Fibroblast of the conjunctiva (primary cell): ENCODE data around the gene KISS1.
A peak's percentile ranks its signal among the peaks of the same experiment; 100 is the strongest.
"Not testable (repeated sequence)": the region's sequence is repeated elsewhere in the genome, so short reads cannot be mapped to it uniquely, and the experiment has no call there.

Source experiments
- DNase-seq: peaks from one replicate; pipeline ENCODE4 v3.0.0-alpha.2; 2010; ENCODE audit warnings: low read depth

Gene KISS1

GRCh38 chr1:204196068-204196795 is at the start of gene KISS1:
Gene KISS1 (minus strand): TSS chr1:204196491. CDS start chr1:204192876, 3,615 bp downstream.
- no peak for DNase-seq

- no peak for DNase-seq
These were observed 46.6 kb upstream of the KISS1 start for GRCh38 chr1:204242920-204243319.

- DNase-seq: no peak
These were observed 45.6 kb upstream of the KISS1 start for GRCh38 chr1:204241914-204242313.

- DNase-seq: no peak
These were observed 44.8 kb upstream of the KISS1 start for GRCh38 chr1:204241050-204241449.

GRCh38 chr1:204240233-204240632 is 43.9 kb upstream of the KISS1 start:
- no peak for DNase-seq

GRCh38 chr1:204239401-204239800 is 43.1 kb upstream of the KISS1 start:
- DNase-seq: not testable (repeated sequence)

- not testable (repeated sequence) for DNase-seq
These were observed 42.2 kb upstream of the KISS1 start for GRCh38 chr1:204238520-204238919.

- not testable (repeated sequence) for DNase-seq
These were observed 41.2 kb upstream of the KISS1 start for GRCh38 chr1:204237515-204237914.

- peak; percentile 21 for DNase-seq
These were observed 36.2 kb upstream of the KISS1 start for GRCh38 chr1:204232526-204232925.

GRCh38 chr1:204230211-204230610 is 33.9 kb upstream of the KISS1 start:
- DNase-seq: no peak

GRCh38 chr1:204228896-204229295 is 32.6 kb upstream of the KISS1 start:
- DNase-seq: no peak

GRCh38 chr1:204227996-204228785 is 31.9 kb upstream of the KISS1 start:
- no peak for DNase-seq

- no peak for DNase-seq
These were observed 31.1 kb upstream of the KISS1 start for GRCh38 chr1:204227351-204227750.

- DNase-seq: no peak
These were observed 29.8 kb upstream of the KISS1 start for GRCh38 chr1:204225841-204226735.

GRCh38 chr1:204224655-204225054 is 28.4 kb upstream of the KISS1 start:
- no peak for DNase-seq

- DNase-seq: no peak
These were observed 27.0 kb upstream of the KISS1 start for GRCh38 chr1:204223129-204223860.

GRCh38 chr1:204222764-204223055 is 26.4 kb upstream of the KISS1 start:
- DNase-seq: no peak

- no peak for DNase-seq
These were observed 25.9 kb upstream of the KISS1 start for GRCh38 chr1:204222006-204222763.

- DNase-seq: no peak
These were observed 25.0 kb upstream of the KISS1 start for GRCh38 chr1:204221271-204221670.

GRCh38 chr1:204219971-204220616 is 23.8 kb upstream of the KISS1 start:
- no peak for DNase-seq

- DNase-seq: no peak
These were observed 22.3 kb upstream of the KISS1 start for GRCh38 chr1:204218552-204218951.
